Omental fat pad (tissue), 4 donors: Measurements from ENCODE around the gene MIGA2. TPM values are rescaled to one million over a fixed set of nuclear protein-coding genes. Genes with fewer than 3 reads are reported as not detected.
A peak's percentile ranks its signal among the peaks of the same experiment; 100 is the strongest.
"Not testable (repeated sequence)": the region's sequence is repeated elsewhere in the genome, so short reads cannot be mapped to it uniquely, and the experiment has no call there.

Experiments
- ATAC-seq: fragments of 150-250 bp; one replicate; pipeline ENCODE4 v1.9.1; 2016; ENCODE audit warnings: mild to moderate bottlenecking, moderate library complexity; ENCODE audit not compliant: low FRiP score
- DNase-seq: peaks from one replicate; pipeline ENCODE4 v3.0.0-alpha.2; 2019; ENCODE audit warnings: low spot score
- total RNA-seq, 4 donors: library from RNA; depleted of rRNA; stranded (reverse); fragments of >200 nt; gene quantifications; one replicate each; pipeline ENCODE4 v1.1.0, GENCODE V29; 2016
- TF ChIP-seq, protein P1 (sequence below), 3 donors: fragments of 450-650 bp; IDR thresholded peaks; one replicate each; pipeline ENCODE4 v1.5.1; 2016 to 2017; ENCODE audit warnings: antibody characterized with exemption in 3 of 3, mild to moderate bottlenecking in 3 of 3, moderate library complexity in 2 of 3

MIGA2 gene
- total RNA-seq, 4 donors from 2014 or later, result 19.4 to 38.5 (median 20.9) TPM

DNA sequence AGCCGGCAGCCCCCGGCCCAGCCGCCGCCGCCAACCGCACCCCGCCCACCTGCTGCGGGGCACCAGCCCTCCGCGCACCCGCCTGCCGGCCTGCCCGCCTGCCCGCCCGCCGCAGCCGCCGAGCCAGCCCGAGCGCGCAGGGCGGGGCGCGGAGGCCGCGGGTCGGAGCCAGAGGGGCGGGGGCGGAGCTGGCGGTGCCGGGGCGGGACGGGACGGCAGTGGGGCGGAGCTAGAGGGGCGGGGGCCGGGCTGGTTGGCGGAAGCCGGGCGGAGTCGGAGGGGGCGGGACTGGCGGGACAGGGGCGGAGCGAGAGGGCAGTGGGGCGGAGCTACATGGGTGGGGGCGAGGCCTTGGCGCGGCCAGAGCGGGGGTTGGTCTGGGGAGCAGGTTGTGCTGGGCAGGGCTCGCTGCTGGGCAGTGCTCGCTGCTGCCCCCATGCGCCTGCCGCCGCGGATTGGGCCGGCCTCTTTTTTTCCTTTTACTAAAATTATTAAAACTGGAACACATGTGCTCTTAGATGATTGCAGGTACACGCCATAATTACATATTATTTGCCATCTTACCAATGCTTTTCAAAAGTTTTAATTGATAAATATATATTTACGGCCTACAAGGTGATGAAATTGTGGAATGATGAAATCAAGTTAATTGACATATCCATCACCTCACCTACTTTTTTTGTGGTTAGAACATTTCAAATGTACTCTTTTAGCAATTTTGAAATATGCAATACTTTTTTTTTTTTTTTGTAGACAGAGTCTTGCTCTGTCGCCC is 8.0 kb upstream of the MIGA2 start, which contains the start of gene SH3GLB2:
Gene SH3GLB2 (minus strand): TSS at position 140 of the 775 bp plus-strand sequence. CDS start 177 bp downstream, outside the sequence.
- peak; percentile 96 for ATAC-seq
- TF ChIP-seq, protein P1, sequence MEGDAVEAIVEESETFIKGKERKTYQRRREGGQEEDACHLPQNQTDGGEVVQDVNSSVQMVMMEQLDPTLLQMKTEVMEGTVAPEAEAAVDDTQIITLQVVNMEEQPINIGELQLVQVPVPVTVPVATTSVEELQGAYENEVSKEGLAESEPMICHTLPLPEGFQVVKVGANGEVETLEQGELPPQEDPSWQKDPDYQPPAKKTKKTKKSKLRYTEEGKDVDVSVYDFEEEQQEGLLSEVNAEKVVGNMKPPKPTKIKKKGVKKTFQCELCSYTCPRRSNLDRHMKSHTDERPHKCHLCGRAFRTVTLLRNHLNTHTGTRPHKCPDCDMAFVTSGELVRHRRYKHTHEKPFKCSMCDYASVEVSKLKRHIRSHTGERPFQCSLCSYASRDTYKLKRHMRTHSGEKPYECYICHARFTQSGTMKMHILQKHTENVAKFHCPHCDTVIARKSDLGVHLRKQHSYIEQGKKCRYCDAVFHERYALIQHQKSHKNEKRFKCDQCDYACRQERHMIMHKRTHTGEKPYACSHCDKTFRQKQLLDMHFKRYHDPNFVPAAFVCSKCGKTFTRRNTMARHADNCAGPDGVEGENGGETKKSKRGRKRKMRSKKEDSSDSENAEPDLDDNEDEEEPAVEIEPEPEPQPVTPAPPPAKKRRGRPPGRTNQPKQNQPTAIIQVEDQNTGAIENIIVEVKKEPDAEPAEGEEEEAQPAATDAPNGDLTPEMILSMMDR (IDR thresholded peaks at IDR 0.05), result peak in 1 of 3 donors; percentile 62

DNA sequence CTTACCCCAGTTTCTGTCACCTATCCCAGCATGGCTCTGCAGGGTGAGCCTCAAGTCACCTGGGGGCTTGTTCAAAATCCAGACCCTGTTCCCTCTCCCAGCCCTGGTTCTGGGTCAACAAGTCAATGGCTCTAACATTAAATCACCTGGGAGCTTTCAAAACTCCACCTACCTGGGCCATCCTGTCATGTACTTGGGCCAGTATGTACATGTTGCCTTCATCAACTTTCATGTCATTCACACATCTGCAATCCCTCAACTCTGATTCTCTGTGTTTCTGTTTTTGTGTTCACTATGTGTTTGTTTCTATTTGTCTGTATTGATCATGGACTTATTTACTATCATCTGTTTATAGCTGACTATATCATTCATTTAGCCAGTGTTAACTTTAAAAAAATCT is 6.2 kb upstream of the MIGA2 start:
- TF ChIP-seq, protein P1 (IDR thresholded peaks at IDR 0.05), result no peak
- DNase-seq (no peak), ATAC-seq (no peak)

More for the DNA sequence above, 8.0 kb upstream of the MIGA2 start, which contains the start of gene SH3GLB2:
- peak; percentile 77 for DNase-seq

DNA sequence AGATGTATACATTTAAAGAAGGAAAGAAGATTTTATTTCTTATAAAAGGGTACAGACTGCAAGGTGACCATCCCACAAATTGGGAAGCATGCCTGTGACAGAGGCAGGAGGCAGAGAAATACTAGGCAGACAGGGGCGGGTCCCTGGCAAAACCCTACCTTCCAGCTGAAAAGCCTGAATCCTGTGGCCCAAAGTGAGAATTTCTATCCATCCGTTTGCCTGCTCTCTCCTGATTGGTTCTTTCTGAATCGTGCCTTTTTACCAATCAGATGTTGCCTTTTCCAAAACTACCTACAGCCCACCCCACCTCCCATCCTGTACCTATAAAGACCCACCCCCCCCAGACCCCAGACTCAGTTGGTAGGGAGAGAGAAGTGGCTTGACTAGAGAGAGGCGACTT is 4.9 kb upstream of the MIGA2 start:
- TF ChIP-seq, protein P1 (IDR thresholded peaks at IDR 0.05), result no peak
- ATAC-seq (no peak), DNase-seq (no peak)

DNA sequence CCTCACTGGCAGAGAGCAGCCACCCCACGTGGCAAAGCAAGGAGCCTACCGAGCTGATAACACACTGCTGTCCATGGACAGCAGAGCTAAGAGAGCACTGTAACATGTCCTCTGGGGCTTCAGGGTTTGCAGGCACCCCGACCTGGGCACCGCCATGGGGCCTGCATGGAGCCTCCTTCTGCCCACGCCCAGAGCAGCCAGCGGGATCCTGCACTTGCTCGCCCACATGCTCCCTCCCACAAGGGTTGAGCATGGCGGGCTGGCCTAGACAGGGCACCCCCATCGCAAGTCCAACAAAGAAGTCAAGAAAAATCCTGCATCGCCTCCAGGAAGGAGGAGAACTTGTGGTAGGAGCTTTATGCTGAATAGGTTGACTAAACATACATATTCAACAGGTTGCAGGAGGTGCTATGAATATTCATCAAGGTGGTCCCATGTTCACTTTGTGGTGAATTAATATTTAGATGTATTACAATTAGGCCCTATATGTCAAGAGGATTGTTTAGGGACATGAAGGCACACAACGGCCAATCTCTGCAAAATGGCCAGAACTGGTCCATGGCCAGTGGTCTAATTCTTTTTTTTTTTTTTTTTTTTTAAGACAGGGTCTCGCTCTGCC is 3.8 kb upstream of the MIGA2 start:
- TF ChIP-seq, protein P1 (IDR thresholded peaks at IDR 0.05), result no peak
- ATAC-seq (no peak), DNase-seq (no peak)

DNA sequence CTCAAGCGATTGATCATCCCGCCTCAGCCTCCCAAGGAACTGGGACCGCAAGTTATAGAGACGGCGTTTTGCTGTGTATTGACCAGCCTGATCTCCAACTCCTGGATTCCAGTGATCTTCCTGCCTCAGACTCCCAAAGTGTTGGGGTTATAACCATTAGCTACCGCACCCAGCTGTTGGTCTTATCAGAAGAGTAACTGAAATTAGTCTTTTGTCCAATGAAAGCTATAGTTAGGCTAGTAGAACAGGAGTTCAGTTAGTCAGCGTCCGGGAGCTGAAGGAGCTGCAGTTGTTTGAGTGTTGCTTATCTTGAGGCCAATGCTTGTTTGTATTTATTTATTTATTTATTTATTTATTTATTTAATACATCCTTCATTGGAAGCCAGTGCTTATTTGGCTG is 3.2 kb upstream of the MIGA2 start:
- DNase-seq (no peak), ATAC-seq (no peak)
- TF ChIP-seq, protein P1 (IDR thresholded peaks at IDR 0.05), result no peak

DNA sequence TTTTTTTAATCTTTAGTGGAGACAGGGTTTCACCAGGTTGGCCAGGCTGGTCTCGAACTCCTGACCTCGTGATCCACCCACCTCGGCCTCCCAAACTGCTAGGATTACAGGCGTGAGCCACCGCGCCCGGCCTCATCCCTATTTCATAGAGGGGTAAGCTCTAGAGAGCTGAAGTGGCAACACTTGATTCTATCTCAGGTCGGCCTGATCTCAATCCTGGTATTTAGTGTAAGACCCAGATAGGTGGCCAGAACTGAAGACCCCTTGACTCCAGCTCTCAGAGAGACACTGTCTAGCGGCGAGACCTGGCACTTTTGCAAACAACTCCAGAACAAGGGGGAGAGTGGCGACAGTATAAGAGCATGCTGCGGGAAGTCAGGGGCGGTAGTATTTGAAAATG is 588 bp upstream of the MIGA2 start:
- not testable (repeated sequence) for DNase-seq
- peak; percentile 20 for ATAC-seq

DNA sequence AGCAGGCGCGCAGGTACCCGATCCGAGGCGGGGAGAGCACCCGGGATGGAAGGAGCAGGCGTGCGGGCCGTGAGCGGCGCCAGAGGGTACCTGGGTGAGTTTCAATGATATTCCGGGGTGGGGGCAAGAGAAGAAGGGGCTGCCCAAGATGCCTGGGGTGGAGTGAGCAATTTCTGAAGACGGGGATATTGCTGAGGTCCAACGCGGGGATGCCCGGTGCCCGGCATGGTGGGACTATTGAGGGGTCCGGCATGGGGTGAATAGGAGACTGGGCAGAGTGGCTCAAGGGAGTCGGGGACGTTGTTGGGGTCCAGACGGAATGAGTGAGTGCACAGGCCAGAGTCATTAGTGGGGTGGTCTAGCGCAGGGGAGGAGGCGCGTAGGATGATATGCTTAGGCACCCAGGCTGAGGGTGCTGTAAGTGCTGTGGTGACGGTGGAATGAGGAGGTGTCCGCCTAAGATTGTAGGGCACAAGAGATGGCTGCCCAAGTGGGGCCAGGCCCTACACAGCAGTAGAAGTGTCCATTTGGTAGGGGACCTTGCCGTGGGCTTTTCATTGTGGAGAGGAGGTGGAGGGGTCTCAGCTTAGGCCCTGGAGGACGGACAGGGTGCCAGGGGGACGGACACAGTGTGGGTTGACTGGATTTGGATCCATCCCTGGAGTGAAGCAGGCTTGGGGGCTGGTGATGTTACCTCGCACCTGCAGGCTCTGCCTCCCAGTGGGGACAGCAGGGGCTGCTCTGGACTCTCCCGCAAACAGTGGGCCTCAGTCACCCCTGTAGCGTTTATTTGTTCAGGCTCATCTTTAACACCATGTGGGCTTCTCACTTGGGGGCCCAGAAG is 719 bp downstream of the MIGA2 start:
- ATAC-seq, result peak; percentile 12
- DNase-seq, result no peak
- TF ChIP-seq, protein P1 (IDR thresholded peaks at IDR 0.05), result no peak
